ENCODE results near the gene RRP1.
A peak's percentile ranks its signal among the peaks of the same experiment; 100 is the strongest.

Gene RRP1

DNA sequence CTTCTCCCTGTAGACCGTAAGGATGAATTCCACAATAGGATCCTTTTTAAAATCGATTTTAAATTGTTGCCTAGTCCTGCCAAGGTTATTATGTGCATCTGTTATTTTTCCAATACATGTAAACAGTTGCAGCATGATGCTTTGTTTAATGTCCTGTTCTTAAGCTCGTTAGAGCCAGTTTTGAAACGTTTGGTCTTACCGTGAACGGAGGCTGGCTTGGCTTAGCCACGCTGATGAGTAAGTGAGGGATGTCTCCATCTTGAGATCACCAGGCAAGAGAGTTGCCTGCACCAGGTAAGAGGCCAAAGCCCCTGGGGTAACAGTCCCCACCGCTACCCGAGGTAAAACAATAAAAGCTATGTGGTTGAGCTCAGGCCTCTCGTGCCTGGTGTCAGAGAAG is 30.6 kb upstream of the RRP1 start:
- DNase-seq (ENCODE audit: low spot score) = no peak

DNA sequence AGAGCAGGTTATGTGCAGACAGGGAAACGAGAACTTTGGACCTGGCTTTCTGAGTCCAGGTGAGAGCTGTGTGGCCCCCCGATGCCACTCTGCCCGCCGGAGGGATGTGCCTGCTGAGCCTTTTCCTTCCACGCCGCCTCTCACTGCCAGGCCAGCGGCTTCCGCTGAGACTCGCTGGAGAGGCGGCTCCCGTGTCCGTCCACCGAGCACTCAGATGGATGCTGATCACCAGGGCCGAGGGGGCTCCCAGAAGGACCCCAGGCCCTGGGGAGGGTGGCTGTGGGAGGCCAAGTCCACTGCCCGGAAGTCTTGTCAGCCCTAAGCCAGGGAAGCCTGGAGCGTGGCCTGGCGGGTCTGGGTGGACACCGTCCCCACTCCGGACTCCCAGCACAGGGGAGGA is 29.7 kb upstream of the RRP1 start:
- no peak for DNase-seq (ENCODE audit: low spot score)

DNA sequence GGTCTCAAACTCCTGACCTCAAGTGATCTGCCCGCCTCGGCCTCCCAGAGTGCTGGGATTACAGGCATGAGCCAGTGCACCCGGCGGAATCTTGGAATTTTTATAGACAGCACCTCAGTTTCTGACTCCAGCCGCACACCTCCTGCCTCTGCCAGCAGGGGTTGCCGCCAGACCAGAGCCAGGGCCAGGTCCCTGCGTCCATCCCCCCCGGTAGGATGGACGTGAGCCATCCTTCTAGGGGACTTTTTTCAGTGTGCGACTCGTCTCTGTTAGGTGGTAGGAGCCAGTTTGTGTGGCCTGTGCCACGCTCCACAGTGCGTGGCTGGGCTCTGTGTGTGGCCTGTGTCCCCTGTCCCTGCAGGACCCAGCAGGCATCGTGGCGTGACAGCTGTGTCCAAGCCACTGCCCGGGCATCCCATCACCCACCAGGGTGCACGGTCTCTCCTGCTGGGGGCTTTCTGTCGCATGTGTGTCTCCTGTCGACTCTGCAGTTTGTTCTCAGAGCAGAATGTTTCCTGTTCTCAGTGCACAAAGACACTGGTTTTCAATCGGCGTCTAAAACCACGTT is 28.9 kb upstream of the RRP1 start:
- no peak for DNase-seq (ENCODE audit: low spot score)

DNA sequence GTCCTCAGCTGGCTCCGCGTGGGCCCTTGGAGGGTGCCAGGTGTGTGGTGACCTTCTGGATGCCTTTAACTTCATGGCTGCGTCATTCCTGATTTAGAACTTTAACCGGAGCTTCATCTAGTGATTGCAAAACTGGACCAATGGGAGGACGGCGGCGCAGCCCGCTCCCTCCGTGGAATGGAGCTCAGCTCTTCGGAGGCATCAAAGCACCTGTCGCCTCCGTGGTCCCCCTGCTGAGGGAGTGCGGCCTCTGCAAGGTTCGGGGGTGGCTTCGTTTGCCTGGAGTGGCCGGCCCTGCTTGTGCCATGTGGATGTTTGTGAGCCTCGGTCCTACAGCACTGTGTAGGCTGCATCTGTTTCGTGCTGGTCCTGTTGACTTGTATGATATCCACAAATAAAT is 27.5 kb upstream of the RRP1 start:
- no peak for DNase-seq (ENCODE audit: low spot score)

DNA sequence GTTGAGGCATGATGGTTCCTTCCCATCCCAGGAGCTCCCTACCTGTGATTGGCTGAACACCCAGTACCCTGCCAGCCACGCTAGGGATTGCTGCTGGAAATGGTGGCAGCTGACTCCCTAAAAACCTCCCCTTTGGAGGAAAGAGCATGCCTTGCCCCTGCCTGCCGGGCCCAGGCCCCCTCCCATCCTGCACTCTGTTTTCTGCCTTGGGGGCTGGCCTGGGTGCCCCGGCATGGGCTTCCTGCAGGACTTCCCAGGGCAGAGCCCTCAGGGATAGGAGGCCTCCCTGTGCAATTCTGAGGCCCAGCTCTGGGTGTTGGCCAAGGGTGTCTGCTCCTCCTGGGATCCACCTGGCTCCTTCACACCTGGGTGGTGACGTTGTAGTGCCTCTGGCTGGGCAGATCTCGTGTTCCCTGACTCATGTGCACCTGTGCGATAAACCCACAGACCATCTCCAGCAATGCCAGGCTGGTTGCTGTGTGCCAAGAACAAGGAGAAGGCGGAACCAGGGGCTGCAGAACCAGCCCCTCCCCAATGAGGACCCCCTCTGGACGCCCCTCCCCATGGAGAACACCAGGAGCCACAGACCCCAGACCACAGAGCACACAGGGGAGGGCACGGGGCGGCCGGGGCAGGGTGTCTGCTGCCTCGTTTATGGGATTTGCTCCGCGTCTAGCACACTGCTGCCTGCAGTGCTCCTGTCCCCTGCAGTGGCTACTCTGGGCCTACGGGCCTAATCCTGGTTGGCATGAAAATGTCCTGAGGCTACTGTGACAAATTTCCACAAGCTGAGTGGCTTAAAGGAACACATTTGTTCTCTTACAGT is 26.9 kb upstream of the RRP1 start:
- DNase-seq (ENCODE audit: low spot score) = no peak

DNA sequence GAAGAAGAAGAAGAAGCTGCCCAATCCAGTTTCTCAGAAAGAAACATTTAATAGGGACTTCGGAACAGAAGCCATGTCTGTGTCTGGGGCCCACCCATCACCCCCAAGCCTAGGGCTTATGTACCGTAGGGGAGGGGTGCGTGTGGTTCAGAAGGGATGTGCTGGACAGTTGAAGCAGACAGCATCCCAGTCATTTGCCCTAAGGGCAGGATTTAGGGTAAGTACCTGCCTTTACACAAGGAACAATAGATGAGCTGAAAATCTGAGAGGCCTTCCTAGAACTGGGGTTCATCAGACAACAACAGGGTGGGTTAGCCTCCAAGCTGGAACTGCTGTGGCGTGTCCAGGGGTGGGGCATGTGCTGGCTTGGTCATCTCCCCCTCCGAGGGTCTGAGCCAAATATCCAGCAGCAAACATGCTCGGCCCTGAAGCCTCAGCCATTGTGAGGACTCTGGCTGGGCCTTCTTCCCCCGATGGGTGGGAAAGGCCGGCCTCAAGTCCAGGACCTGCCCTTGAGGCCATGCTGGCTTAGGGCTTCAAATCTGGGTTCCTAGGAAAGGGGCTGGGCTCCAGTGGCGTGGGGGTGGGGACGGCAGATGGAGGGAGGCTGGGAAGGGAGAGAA is 25.4 kb upstream of the RRP1 start:
- no peak for DNase-seq (ENCODE audit: low spot score)

DNA sequence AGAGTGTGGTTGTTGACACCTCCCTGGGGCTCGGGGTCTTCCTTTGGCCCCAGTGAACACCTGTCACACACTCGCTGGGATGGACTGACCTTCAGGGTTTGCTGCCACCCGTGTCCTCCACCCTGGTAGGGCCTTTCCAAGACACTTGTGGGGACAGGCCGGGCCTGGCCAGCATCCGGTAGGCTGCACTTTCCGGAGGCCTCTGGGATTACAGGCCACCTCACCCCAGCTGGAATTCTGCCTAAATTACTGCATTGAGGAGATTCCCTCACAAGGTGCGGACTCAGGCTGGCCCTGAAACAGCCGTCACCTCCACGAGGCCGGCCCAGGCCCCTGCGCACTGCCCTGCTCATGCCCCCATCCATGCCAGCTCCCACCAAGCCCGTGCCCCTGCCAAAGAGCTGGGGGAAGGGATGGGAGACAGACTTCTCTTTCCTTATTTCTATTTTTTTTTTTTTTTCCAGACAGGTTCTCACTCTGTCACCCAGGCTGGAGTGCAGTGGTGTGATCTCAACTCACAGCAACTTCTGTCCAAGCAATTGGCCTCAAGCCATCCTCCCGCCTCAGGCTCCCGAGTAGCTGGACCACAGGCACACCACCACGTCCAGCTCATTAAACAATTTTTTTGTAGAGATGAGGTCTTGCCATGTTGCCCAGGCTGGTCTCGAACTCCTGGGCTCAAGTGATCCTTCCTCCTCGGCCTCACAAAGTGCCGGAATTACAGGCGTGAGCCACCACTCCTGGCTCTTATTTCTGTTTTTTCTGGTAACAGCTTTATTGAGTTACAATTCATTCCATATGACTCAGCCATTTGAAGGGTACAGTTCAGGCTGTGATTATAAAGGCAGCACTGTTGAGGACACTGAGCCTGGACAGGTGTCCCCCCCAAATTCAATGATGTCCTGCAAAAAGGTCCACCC is 24.5 kb upstream of the RRP1 start:
- no peak for DNase-seq (ENCODE audit: low spot score)

DNA sequence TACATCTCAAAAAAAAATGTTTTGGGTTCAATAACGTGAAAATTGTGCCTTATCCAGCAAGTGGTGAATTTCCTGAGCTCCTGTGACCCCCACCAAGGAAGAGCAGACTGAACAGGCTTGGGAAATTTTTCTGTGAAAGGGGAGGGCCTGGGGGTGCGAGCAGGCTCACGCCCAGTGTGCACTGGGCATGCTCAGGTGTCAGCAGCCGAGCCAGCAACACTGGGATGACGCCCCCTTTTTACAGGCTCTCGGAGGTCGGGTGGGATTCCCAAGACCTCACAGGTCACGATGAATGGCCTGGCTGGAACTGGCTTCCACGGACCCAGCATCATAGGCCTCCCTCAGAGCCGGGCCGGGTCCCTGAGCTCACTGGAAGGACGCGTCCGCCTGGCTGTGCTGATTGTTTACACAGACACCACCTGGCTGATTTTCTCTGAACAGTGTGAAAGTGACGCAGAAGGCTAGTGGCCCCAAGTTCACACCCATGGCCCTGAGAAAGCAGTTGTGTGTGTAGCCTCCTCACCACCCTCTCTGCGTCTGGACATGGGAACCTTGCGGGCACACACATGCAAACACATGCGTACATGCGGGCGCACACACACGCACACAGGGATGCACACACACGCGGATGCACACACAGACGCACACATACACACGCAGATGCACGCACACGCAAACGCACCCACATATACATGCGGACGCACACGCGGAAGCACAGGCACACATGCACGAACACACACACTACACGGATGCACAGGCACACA is 22.5 kb upstream of the RRP1 start:
- DNase-seq (ENCODE audit: low spot score) = no peak

DNA sequence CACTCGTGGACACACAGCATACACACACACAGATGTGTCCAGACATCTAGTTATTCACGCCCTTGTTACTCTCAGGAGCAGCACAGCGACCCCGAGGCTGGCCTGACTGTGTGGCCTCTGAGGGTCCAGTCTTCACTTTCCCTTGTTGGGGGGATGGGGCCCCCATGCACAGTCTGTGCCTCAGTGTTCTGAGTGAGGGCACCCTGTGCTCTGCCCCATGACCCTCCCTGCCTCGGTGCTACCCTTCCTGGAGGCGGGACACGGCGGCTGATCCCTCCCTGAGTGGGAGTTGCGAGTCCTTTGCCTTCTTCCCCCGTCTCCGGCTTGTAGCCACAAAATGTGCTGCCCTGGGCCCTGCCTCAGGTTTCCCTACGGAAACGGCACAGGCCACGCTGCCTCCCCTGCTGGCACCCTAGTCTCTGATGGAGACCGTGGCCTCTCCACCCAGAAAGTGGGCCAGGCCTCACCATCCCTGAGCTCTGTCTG is 21.8 kb upstream of the RRP1 start:
- DNase-seq (ENCODE audit: low spot score) = no peak

DNA sequence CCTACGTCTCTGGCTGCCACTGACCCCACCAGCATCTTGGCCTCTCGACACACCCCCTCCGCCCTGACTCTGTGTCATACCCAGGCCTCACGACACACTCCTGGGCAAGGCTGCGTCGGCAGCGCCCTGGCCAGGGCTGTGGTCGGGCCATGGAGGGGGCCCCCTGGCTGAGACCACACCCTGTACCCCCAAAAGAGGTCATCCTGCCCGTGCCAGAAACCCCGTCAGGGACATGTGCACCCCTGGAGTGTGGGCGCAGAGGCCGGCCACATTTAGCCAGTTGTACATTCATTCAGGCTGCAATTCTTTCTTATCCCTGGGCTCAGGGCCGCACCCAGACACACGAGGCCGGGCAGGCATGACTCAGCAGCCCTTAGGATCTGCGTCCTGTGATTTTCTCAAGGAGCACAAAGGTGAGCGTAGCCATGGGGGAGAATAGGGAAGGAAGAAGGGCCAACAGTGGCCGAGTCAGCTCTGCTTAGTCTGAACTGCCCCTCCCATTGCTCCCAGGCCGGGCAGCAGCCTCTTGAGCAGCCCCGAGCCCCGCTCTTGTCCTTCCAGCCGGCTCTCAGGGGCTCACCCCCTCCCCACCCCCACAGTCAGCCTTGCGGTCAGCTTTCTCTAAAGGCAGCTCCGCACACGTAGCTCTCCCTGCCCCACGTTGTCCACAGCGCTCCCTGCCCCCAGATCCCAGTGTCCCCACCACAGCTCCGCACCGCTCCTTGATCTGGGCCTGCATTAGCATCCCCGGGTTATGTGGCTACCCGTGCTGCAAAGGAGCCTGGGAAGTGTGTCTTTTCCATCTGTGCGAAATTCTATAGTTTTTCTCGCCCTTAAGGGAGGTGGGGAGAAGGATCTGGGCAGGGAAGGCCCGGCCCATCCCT is 21.2 kb upstream of the RRP1 start:
- peak; percentile 20 for DNase-seq (ENCODE audit: low spot score)

DNA sequence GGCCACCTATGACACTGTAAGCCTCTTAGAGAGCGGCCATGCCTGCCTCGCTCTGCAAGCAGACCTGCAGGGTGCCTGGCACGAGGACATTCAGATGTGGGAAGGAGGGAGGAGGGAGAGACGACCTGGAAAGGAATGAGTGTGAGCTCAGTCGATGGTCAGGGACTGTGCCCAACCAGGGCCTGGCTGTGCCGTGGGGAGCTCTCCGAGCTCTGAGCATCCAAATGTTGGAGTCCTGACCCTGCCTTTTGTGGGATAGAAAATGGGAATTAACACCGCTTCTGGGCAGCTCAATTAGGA is 20.6 kb upstream of the RRP1 start:
- DNase-seq (ENCODE audit: low spot score) = no peak

DNA sequence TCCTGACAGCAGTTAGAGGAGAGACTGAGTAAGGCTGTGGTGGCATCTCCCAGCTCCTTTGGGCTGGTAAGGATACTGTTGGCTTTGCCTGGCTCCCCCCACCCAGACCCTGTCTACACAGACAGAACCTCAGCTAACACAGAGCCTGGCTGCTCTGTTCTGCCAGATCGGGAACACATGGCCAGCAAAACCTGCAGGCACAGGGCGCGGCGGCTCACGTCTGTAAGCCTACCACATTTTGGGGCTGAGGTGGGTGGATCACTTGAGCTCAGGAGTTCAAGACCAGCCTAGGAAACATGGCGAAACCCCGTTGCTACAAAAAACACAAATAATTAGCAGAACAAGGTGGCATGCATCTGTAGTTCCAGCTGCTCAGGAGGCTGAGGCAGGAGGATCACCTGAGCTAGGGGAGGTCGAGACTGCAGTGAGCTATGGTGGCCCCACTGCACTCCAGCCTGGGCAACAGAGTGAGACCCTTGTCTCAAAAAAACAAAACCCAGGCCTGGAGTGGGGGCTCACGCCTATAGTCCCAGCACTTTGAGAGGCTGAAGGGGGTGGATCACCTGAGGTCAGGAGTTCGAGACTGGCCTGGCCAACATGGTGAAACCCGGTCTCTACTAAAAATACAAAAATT is 19.9 kb upstream of the RRP1 start:
- no peak for DNase-seq (ENCODE audit: low spot score)

DNA sequence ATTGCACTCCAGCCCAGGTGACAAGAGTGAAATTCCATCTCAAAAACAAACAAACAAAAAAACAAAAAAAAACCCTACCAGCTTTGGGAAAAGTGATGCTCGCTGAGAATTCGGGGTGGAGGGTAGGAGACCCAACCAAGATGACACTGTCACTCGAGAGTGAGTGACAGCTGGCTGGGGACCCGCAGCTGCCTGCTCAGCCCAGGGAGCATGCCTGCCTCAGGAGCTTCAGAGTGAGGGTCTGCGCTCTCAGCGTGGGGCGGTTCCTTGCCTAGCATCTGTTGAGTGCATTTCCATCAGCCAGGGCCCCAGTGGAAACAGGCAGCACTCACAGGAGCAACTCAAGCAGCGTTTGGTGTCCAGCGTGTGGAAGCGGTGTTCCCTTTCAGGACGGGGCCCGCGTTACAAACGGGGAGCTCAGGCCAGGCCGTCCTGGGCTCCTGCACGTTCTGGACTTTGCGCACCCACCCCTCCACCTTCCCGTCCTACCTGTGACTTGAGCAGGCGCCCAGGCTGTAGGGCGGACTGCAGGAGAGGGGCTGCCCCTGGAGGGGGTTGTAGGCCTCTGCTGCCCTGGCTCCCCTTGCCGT is 19.2 kb upstream of the RRP1 start:
- no peak for DNase-seq (ENCODE audit: low spot score)

DNA sequence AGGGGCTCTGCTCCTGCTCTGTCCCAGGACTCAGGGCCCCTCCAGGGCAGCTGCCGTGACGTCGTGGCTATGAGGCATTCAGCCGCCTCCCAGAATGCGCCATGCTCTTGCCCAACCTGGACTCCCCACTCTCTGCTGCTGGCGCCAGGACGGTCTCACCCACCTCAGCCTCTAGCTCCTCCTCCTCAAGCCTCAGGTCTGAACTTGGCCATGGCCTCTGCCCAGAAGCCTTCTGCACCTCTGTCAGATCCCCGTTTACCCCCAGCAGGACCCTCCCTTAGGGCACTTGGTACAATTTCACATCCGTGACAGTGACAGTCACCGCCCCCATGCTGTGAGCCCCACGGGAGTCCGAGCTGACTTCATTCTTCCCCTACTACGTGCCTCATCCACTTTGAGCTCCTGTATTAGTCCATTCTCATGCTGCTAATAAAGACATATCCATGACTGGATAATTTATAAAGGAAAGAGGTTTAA is 18.1 kb upstream of the RRP1 start:
- no peak for DNase-seq (ENCODE audit: low spot score)

DNA sequence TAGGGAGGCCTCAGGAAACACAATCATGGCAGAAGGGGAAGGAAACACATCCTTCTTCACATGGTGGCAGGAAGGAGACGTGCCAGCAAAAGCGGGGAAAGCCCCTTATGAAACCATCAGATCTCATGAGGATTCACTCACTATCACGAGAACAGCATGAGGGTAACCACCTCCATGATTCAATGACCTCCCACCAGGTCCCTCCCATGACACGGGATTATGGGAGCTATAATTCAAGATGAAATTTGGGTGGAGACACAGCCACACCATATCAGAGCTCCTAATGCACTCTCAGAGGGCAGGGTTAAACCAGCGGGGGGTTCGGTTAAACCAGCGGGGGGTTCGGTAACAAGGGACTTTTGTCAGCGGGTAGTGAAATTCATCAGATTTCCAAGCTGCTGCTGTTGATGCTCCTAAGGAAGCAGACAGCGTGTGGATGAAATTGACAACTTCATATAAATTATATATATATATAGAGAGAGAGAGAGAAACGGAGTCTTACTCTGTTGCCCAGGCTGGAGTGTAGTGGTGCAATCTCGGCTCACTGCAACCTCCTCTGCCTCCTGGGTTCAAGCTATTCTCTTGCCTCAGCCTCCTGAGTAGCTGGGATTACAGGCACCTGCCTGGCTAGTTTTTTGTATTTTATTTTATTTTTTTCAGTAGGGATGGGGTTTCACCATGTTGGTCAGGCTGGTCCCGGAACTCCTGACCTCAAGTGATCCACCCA is 17.5 kb upstream of the RRP1 start:
- no peak for DNase-seq (ENCODE audit: low spot score)

DNA sequence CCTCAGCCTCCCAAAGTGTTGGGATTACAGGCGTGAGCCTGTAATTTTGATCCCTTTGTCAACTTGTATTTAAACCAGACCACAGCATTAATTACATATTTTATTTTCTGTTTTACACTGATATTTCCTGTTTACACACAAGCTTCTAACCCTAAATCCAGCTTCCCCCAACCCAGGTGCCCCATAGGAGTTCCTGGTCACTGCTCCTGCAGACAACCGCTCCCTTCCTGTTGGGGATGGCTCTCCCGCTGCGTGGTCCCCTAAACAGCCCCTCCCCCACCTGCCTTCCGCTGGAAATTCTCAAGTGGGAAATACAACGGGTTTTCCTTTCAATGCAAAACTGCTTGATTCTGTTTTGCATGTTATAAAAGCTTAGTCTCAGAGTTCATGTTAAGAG is 17.0 kb upstream of the RRP1 start:
- no peak for DNase-seq (ENCODE audit: low spot score)

DNA sequence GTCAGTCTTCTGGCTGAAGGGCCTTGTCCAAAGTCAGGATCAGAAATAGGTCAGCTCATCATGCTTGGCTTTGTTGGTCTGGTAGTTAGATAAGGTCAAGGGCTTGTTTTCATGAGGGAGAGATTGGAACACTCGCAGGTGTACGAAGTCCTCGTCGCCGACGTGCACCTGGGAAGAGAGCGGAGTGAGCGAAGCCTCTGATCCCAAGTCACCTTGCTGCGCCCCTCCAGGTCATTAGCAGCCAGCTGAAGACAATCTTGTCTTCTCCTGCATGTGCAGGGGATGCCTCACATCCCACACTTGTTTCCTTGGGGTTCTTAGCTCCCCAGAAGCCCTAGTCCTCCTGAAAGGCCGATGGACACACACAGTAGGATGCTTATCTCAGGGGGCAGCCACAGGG is 15.2 kb upstream of the RRP1 start:
- DNase-seq (ENCODE audit: low spot score) = no peak

DNA sequence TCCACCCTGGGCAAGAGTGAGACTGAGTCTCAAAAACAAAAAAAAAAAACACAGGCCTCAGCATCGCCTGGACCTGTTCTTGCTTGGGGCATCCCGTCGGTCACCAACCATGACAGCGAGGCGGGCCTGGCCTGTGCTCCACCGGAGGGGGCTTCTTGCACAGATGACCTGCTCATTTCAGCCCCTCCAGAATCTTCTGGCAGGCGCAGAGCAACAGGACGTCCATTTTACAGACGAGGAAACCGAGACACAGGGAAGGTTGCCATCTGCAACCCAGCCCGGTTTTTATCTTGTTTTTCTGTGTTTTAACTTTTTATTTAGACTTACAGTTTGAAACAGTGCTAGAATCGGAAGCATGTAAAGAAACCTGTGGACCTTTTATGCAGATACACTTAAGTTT is 14.2 kb upstream of the RRP1 start:
- DNase-seq (ENCODE audit: low spot score) = no peak

DNA sequence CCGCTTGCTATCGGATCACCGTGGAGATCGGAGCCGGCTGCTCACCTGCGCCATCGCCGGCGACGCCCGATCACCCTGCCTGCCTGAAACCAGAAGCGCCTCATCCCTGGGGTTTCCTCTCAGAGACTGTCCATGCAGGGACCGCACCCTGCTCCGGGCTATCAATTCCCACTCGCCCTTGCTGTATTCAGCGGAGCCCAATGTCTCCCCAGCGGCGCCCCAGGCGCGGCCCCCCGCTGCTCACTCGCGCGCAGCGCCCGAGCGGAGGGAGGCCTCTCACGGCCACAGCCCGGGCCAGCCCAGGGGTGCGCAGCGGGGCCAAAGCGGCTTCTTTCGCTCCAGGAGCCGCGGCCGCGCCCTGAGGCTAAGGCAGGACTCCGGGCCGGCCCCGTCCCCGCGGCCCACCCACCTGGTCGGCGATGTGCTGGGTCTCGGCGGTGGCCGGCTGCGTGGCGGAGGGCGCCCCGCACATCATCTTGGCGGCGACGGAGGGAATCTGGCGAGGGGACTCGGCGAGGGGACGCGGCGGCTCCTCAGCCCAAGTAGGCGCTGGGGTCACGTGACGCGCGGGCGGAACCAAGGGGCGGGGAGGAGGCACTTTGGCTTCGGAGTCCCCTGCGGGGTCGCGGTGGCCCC is 13.5 kb upstream of the RRP1 start, which contains the start of gene CSTB:
CSTB (minus strand) TSS at position 514 of the 636 bp plus-strand sequence; CDS start at position 475, 39 bp downstream.
- peak; percentile 40 for DNase-seq (ENCODE audit: low spot score)
